Hematopoietic multipotent progenitor cell treated with erythropoietin and hydrocortisone succinate and interleukin-3 and kit ligand, for 6 days (in vitro differentiated cells): ENCODE results near the gene DUSP16.
"Not testable (repeated sequence)": the region's sequence is repeated elsewhere in the genome, so short reads cannot be mapped to it uniquely, and the experiment has no call there.

Experiments used
- DNase-seq: peaks from one replicate; pipeline ENCODE4 v3.0.0-alpha.2; 2015

The DUSP16 gene

GRCh38 chr12:12582895-12583303 lies 20.2 kb upstream of the DUSP16 start:
- DNase-seq, result no peak

GRCh38 chr12:12582193-12582881 lies 19.7 kb upstream of the DUSP16 start:
- DNase-seq, result no peak

- DNase-seq, result not testable (repeated sequence)
Measured at GRCh38 chr12:12580716-12581115, 18.1 kb upstream of the DUSP16 start.

- no peak for DNase-seq
Measured at GRCh38 chr12:12577786-12578185, 15.1 kb upstream of the DUSP16 start.

GRCh38 chr12:12572659-12573058 lies 10.0 kb upstream of the DUSP16 start:
- DNase-seq, result no peak

- not testable (repeated sequence) for DNase-seq
Measured at GRCh38 chr12:12565971-12566370, 3.3 kb upstream of the DUSP16 start.

- no peak for DNase-seq
Measured at GRCh38 chr12:12564911-12565310, 2.2 kb upstream of the DUSP16 start.

- peak; percentile 5 for DNase-seq
Measured at GRCh38 chr12:12563290-12563928, 746 bp upstream of the DUSP16 start.

GRCh38 chr12:12562016-12562483 lies 613 bp downstream of the DUSP16 start:
- DNase-seq, result peak; percentile 21

- DNase-seq, result peak; percentile 48
Measured at GRCh38 chr12:12561371-12562015, 1.2 kb downstream of the DUSP16 start.

GRCh38 chr12:12560587-12561370 lies 1.9 kb downstream of the DUSP16 start:
- peak; percentile 61 for DNase-seq

GRCh38 chr12:12559719-12560296 lies 2.9 kb downstream of the DUSP16 start:
- DNase-seq, result no peak

GRCh38 chr12:12558291-12558690 lies 4.4 kb downstream of the DUSP16 start:
- no peak for DNase-seq

GRCh38 chr12:12557733-12558132 lies 4.9 kb downstream of the DUSP16 start:
- DNase-seq, result no peak

GRCh38 chr12:12555656-12556055 lies 7.0 kb downstream of the DUSP16 start:
- DNase-seq, result no peak

- no peak for DNase-seq
Measured at GRCh38 chr12:12553208-12553785, 9.4 kb downstream of the DUSP16 start.

- no peak for DNase-seq
Measured at GRCh38 chr12:12551115-12551514, 11.5 kb downstream of the DUSP16 start.

GRCh38 chr12:12550277-12550676 lies 12.4 kb downstream of the DUSP16 start:
- no peak for DNase-seq

- no peak for DNase-seq
Measured at GRCh38 chr12:12549426-12549825, 13.2 kb downstream of the DUSP16 start.

GRCh38 chr12:12548713-12549112 lies 13.9 kb downstream of the DUSP16 start:
- no peak for DNase-seq

GRCh38 chr12:12546314-12546772 lies 16.3 kb downstream of the DUSP16 start:
- no peak for DNase-seq

GRCh38 chr12:12543959-12544358 lies 18.7 kb downstream of the DUSP16 start:
- DNase-seq, result no peak
